Measurements from ENCODE around the gene WDR18.
"Not testable (repeated sequence)": the region's sequence is repeated elsewhere in the genome, so short reads cannot be mapped to it uniquely, and the experiment has no call there.

The WDR18 gene

GRCh38 chr19:1023883-1024188 lies 39.7 kb downstream of the WDR18 start:
- DNase-seq, result not testable (repeated sequence)

GRCh38 chr19:1025080-1025479 lies 40.9 kb downstream of the WDR18 start:
- DNase-seq, result not testable (repeated sequence)

- DNase-seq, result no peak
These were observed 42.0 kb downstream of the WDR18 start, which contains the start of gene CNN2 for GRCh38 chr19:1025960-1026782. Gene CNN2, plus strand, starts transcription at chr19:1026608. Its CDS starts 54 bp downstream, at chr19:1026662.

- no peak for DNase-seq
These were observed 42.9 kb downstream of the WDR18 start for GRCh38 chr19:1026783-1027649.

GRCh38 chr19:1027650-1028061 lies 43.5 kb downstream of the WDR18 start:
- no peak for DNase-seq

- no peak for DNase-seq
These were observed 44.1 kb downstream of the WDR18 start for GRCh38 chr19:1028062-1028926.

GRCh38 chr19:1032264-1032867 lies 48.2 kb downstream of the WDR18 start:
- DNase-seq, result no peak

GRCh38 chr19:1035998-1036621 lies 52.0 kb downstream of the WDR18 start:
- DNase-seq, result no peak

GRCh38 chr19:1037621-1038064 lies 53.5 kb downstream of the WDR18 start:
- no peak for DNase-seq

GRCh38 chr19:1038978-1039645 lies 55.0 kb downstream of the WDR18 start:
- no peak for DNase-seq

- DNase-seq, result peak; percentile 74
These were observed 55.7 kb downstream of the WDR18 start, which contains the start of gene ABCA7 for GRCh38 chr19:1039646-1040475. Gene ABCA7, plus strand, starts transcription at chr19:1040107. Its CDS starts 1,255 bp downstream, at chr19:1041362.

- no peak for DNase-seq
These were observed 56.5 kb downstream of the WDR18 start for GRCh38 chr19:1040476-1041271.

- DNase-seq, result no peak
These were observed 57.2 kb downstream of the WDR18 start for GRCh38 chr19:1041272-1041834.

GRCh38 chr19:1041835-1042685 lies 57.9 kb downstream of the WDR18 start:
- no peak for DNase-seq

- DNase-seq, result no peak
These were observed 58.8 kb downstream of the WDR18 start for GRCh38 chr19:1042689-1043511.

Measured in cortex of kidney (tissue), 1 donor.